Stimulated activated memory B cell treated with anti-CD40 and anti-IgM and Interleukin-4, amounts not matched to agents 10 μg/mL and 1 μg/mL and 100 μg/mL, for 72 hours (primary cell): ENCODE data around the gene RSPH10B2.
"Not testable (repeated sequence)": the region's sequence is repeated elsewhere in the genome, so short reads cannot be mapped to it uniquely, and the experiment has no call there.

ENCODE experiments used
- ATAC-seq: fragments of 150-1000 bp; cut with Tn5 transposase; 2 replicates; pipeline ENCODE4 v1.10.0; 2021
- H3K27ac Mint-ChIP-seq: one replicate; pipeline ENCODE4 v1.8.0; 2022; ENCODE audit warnings: mild to moderate bottlenecking, mixed read lengths
- H3K27me3 Mint-ChIP-seq: one replicate; pipeline ENCODE4 v1.8.0; 2022; ENCODE audit warnings: mixed read lengths
- H3K36me3 Mint-ChIP-seq: one replicate; pipeline ENCODE4 v1.8.0; 2022; ENCODE audit warnings: mixed read lengths
- H3K4me1 Mint-ChIP-seq: one replicate; pipeline ENCODE4 v1.8.0; 2022; ENCODE audit warnings: mixed read lengths
- H3K4me3 Mint-ChIP-seq: one replicate; pipeline ENCODE4 v1.8.0; 2022; ENCODE audit warnings: mild to moderate bottlenecking, moderate library complexity, mixed read lengths
- H3K9me3 Mint-ChIP-seq: one replicate; pipeline ENCODE4 v1.8.0; 2022; ENCODE audit warnings: mixed read lengths

The RSPH10B2 gene

GRCh38 chr7:6847751-6848150 is 93.8 kb downstream of the RSPH10B2 start:
- not testable (repeated sequence) for H3K36me3 Mint-ChIP-seq, H3K9me3 Mint-ChIP-seq, H3K4me1 Mint-ChIP-seq, H3K27ac Mint-ChIP-seq, H3K4me3 Mint-ChIP-seq, ATAC-seq
- peaks cover 38% of the 10 kb centered on the region for H3K27me3 Mint-ChIP-seq
